AG04450 (cell line): ENCODE results near the gene P2RY6. TPM values are rescaled to one million over a fixed set of nuclear protein-coding genes. Genes with fewer than 3 reads are reported as not detected.

Experiments used
- CTCF ChIA-PET: fragments of 300-600, 350-600 bp; formaldehyde crosslinking; extraction: SDS; loops from one replicate; lab custom pipeline; 2022; ENCODE audit warnings: antibody characterized with exemption, inconsistent platforms; lab: Charles Lee
- POLR2A ChIA-PET: fragments of 350-600 bp; formaldehyde crosslinking; extraction: SDS; loops from one replicate; lab custom pipeline; 2021; ENCODE audit warnings: antibody characterized with exemption, inconsistent platforms; lab: Yijun Ruan, JAX
- DNase-seq: peaks from one replicate; pipeline ENCODE4 v3.0.0-alpha.2; 2011; ENCODE audit warnings: low read depth, low spot score
- H3K27ac ChIP-seq: one replicate; pipeline ENCODE4 v1.5.1; 2012; ENCODE audit warnings: low read depth, low read length, control low read depth
- H3K27me3 ChIP-seq: one replicate; pipeline ENCODE4 v1.6.0; 2012; ENCODE audit warnings: low read length; ENCODE audit not compliant: control insufficient read depth, insufficient read depth
- H3K4me3 ChIP-seq: 2 replicates; pipeline ENCODE4 v1.5.1; 2011; ENCODE audit warnings: mild to moderate bottlenecking, low read depth, low read length, control low read depth
- H3K9me3 ChIP-seq: 2 replicates; pipeline ENCODE4 v1.5.1; 2012; ENCODE audit warnings: low read length; ENCODE audit not compliant: control insufficient read depth, insufficient read depth
- polyA plus RNA-seq: library from polyadenylated mRNA; depleted of rRNA; stranded (reverse); fragments of >200 nt; gene quantifications from 2 replicates; pipeline ENCODE4 v1.2.3, GENCODE V29; 2011; rRNA removed
- TF ChIP-seq, protein P1 (sequence below): IDR thresholded peaks from 2 replicates; pipeline ENCODE4 v1.5.1; 2011; ENCODE audit warnings: low read depth, low read length, control low read depth, inconsistent platforms

The P2RY6 gene
- polyA plus RNA-seq, 1 experiment, result not detected

GRCh38 chr11:73345481-73346160 lies 73.5 kb downstream of the P2RY6 start:
- Histone ChIP-seq H3K4me3 (no peak overlapping the region), H3K27me3 (no peaks in the 10 kb centered on the region), H3K27ac (no peak overlapping the region), H3K9me3 (no peaks in the 10 kb centered on the region; the same call in 1 of the 2 replicates)
- TF ChIP-seq, protein P1, sequence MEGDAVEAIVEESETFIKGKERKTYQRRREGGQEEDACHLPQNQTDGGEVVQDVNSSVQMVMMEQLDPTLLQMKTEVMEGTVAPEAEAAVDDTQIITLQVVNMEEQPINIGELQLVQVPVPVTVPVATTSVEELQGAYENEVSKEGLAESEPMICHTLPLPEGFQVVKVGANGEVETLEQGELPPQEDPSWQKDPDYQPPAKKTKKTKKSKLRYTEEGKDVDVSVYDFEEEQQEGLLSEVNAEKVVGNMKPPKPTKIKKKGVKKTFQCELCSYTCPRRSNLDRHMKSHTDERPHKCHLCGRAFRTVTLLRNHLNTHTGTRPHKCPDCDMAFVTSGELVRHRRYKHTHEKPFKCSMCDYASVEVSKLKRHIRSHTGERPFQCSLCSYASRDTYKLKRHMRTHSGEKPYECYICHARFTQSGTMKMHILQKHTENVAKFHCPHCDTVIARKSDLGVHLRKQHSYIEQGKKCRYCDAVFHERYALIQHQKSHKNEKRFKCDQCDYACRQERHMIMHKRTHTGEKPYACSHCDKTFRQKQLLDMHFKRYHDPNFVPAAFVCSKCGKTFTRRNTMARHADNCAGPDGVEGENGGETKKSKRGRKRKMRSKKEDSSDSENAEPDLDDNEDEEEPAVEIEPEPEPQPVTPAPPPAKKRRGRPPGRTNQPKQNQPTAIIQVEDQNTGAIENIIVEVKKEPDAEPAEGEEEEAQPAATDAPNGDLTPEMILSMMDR, result no peak
- no peak for DNase-seq
- POLR2A ChIA-PET, result no interaction called here
- CTCF ChIA-PET, result interaction anchor here (0.8 to 1.7 kb wide), 3 partner anchors 10 to 101 kb away, joined by 4 to 6 read pairs (median 4); no protein-coding TSS in a partner anchor

DNA sequence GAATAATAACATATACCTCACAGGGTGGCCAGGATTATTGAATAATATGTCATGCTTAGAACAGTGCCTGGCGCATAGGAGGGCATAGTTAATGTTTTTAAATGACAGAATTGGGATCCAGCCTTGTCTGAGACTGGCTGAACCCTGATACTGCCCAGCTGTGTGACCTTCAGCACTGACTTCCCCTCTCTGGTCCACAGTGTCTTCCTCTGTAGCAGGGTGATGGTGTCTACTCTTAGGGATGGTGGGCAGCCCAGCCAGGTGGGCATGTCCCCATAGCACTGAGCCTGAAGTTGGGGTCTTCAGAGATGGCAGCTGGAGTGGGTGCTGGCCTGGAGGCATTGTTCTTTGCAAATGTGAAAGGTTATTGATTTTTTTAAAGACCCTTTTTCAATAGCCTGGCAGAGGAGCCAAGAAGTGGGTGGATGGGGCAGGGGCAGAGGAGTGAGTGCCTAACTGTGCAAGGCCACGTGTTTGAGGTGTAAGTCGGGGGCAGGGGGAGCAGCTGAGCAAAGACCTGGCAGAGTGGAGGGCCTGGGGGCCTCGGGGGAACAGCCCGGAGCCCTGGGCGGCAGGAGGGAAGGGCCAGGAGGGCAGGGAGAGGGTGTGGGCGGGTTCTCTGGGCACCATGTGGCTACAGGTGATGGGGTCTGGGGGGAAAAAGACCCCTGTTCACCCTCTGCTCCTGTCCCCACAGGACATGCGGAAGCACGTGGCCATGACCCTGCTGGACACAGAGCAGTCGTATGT lies 74.2 kb downstream of the P2RY6 start:
- ChIA-PET CTCF (interaction anchor here (0.8 to 1.7 kb wide), 2 partner anchors 11 to 102 kb away, joined by 4 to 6 read pairs; no protein-coding TSS in a partner anchor), POLR2A (no interaction called here)
- TF ChIP-seq, protein P1, result no peak
- H3K27ac ChIP-seq, result no peak overlapping the region
- no peaks in the 10 kb centered on the region for H3K27me3 ChIP-seq
- H3K9me3 ChIP-seq, result no peaks in the 10 kb centered on the region; the same call in 1 of the 2 replicates
- H3K4me3 ChIP-seq, result no peak overlapping the region
- DNase-seq, result no peak

DNA sequence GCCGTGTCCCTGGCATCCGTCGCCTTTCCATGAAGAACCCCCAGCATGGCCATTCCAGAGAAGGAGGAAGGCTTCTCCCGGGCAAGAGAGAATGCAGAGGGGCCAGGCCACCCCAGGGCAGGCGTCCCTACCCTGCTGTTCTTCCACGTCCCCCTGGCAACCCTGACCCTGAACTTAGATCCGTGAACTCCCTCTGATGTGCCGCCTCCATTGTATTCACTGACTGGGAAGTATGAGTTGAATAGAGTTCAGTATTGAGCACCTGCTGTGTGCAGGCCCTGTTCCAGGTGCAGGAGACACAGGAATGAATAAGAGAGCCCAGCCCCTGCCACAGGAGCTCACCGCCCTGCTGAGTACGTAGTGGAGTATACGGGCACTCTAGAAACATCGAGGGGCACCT lies 74.9 kb downstream of the P2RY6 start:
- TF ChIP-seq, protein P1, result no peak
- ChIA-PET CTCF (no interaction called here), POLR2A (no interaction called here)
- no peak for DNase-seq
- Histone ChIP-seq H3K27me3 (no peaks in the 10 kb centered on the region), H3K4me3 (no peak overlapping the region), H3K9me3 (no peaks in the 10 kb centered on the region; the same call in 1 of the 2 replicates), H3K27ac (no peak overlapping the region)

Other genes with a start within 250 kb of the P2RY6 start
- 21.2 and 24.7 TPM in 2 replicates for gene FCHSD2, start 130.0 kb upstream of the P2RY6 start, polyA plus RNA-seq
- not detected in 2 replicates for gene P2RY2, start 54.1 kb upstream of the P2RY6 start, polyA plus RNA-seq
- gene ARHGEF17, start 35.9 kb downstream of the P2RY6 start, polyA plus RNA-seq, result 30.6 and 45.2 TPM in 2 replicates
- 1.1 TPM in 2 replicates for gene RELT, start 104.1 kb downstream of the P2RY6 start, polyA plus RNA-seq